ENCODE measurements around the gene CCDC137. TPM values are rescaled to one million over a fixed set of nuclear protein-coding genes. Genes with fewer than 3 reads are reported as not detected.
A peak's percentile ranks its signal among the peaks of the same experiment; 100 is the strongest.

The CCDC137 gene
- polyA plus RNA-seq, 3 donors, result 2.4 to 8.8 (median 3.6) TPM

GRCh38 chr17:81651692-81652091 lies 14.8 kb upstream of the CCDC137 start:
- Mint-ChIP-seq H3K36me3 (peaks cover 2 to 6% of the 10 kb centered on the region in 2 donors), H3K27ac (peak overlapping the region in 1 of 7 donors; percentile 23), H3K4me1 (peaks cover 14% of the 10 kb centered on the region), H3K27me3 (ENCODE audit: low read depth in 3 of 3) (peaks cover 34 to 48% (median 45%) of the 10 kb centered on the region in 3 donors), H3K9me3 (peaks cover 10 to 26% (median 19%) of the 10 kb centered on the region in 7 donors), H3K4me3 (peak overlapping the region in 1 of 2 donors; percentile 9)
- no peaks in the 10 kb centered on the region for H4K20me1 ChIP-seq (ENCODE audit: insufficient read depth, low read length)
- no peak overlapping the region for H3K27ac ChIP-seq (ENCODE audit: low read depth in 1 of 2, low read length in 2 of 2)
- H3K79me2 ChIP-seq (ENCODE audit: insufficient read depth, low read length), result no peaks in the 10 kb centered on the region
- H3K4me3 ChIP-seq (replicated peaks in 1 of 3; ENCODE audit: low read depth in 2 of 3, low read length in 3 of 3), result no peak overlapping the region
- peaks cover 11 to 28% of the 10 kb centered on the region in 2 donors for H3K27me3 ChIP-seq (ENCODE audit: control insufficient read depth in 2 of 2, insufficient read depth in 2 of 2, low read length in 2 of 2)
- H3K9me3 ChIP-seq (replicated peaks in 1 of 2; ENCODE audit: control insufficient read depth in 1 of 2, insufficient read depth in 1 of 2, low read length in 2 of 2), result peaks cover 13 to 16% of the 10 kb centered on the region in 2 donors
- H3K36me3 ChIP-seq (replicated peaks in 1 of 2; ENCODE audit: control insufficient read depth in 1 of 2, insufficient read depth in 2 of 2, low read length in 2 of 2), result no peaks in the 10 kb centered on the region
- WGBS (ENCODE audit: insufficient coverage), result 92% methylated on average over 7 of the region's 10 CpGs
- no peak overlapping the region for H3K4me2 ChIP-seq (replicated peaks; ENCODE audit: extremely low read depth, low read length, poor library complexity, severe bottlenecking)
- H3K4me1 ChIP-seq (ENCODE audit: control insufficient read depth in 1 of 2, insufficient read depth in 2 of 2, low read length in 2 of 2), result peaks cover 13 to 20% of the 10 kb centered on the region in 2 donors
- DNase-seq, result no peak
- intact Hi-C loops (cut with micrococcal nuclease), result no loop called here
- no peak overlapping the region for H2AFZ ChIP-seq (ENCODE audit: insufficient read depth, low read depth, low read length, poor library complexity, severe bottlenecking)
- H3K9ac ChIP-seq (ENCODE audit: insufficient read depth, low read length, poor library complexity, severe bottlenecking), result no peak overlapping the region
- TF ChIP-seq CTCF (IDR thresholded peaks at IDR 0.05), result no peak

GRCh38 chr17:81652906-81653771 lies 13.4 kb upstream of the CCDC137 start:
- intact Hi-C loops (cut with micrococcal nuclease), result no loop called here
- Histone ChIP-seq H3K4me3 (replicated peaks in 1 of 3; ENCODE audit: low read depth in 2 of 3, low read length in 3 of 3) (peak overlapping the region; percentile 33 to 78 (median 59)), H3K79me2 (ENCODE audit: insufficient read depth, low read length) (no peaks in the 10 kb centered on the region), H3K4me2 (replicated peaks; ENCODE audit: extremely low read depth, low read length, poor library complexity, severe bottlenecking) (peak overlapping the region; percentile 86), H2AFZ (ENCODE audit: insufficient read depth, low read depth, low read length, poor library complexity, severe bottlenecking) (peak overlapping the region; percentile 97), H3K27me3 (ENCODE audit: control insufficient read depth in 2 of 2, insufficient read depth in 2 of 2, low read length in 2 of 2) (peaks cover 6 to 16% of the 10 kb centered on the region in 2 donors), H3K9me3 (replicated peaks in 1 of 2; ENCODE audit: control insufficient read depth in 1 of 2, insufficient read depth in 1 of 2, low read length in 2 of 2) (peaks cover 7 to 16% of the 10 kb centered on the region in 2 donors), H4K20me1 (ENCODE audit: insufficient read depth, low read length) (no peaks in the 10 kb centered on the region), H3K9ac (ENCODE audit: insufficient read depth, low read length, poor library complexity, severe bottlenecking) (peak overlapping the region; percentile 70), H3K27ac (ENCODE audit: low read depth in 1 of 2, low read length in 2 of 2) (peak overlapping the region in 1 of 2 donors; percentile 53), H3K4me1 (ENCODE audit: control insufficient read depth in 1 of 2, insufficient read depth in 2 of 2, low read length in 2 of 2) (peaks cover 19 to 26% of the 10 kb centered on the region in 2 donors), H3K36me3 (replicated peaks in 1 of 2; ENCODE audit: control insufficient read depth in 1 of 2, insufficient read depth in 2 of 2, low read length in 2 of 2) (no peaks in the 10 kb centered on the region)
- H3K4me1 Mint-ChIP-seq, result peaks cover 21% of the 10 kb centered on the region
- peak in 1 of 3 donors; percentile 11 for DNase-seq
- H3K27ac Mint-ChIP-seq, result peak overlapping the region in 5 of 7 donors; percentile 20 to 84 (median 37)
- no peak for TF ChIP-seq CTCF (IDR thresholded peaks at IDR 0.05)
- peaks cover 22 to 36% (median 30%) of the 10 kb centered on the region in 3 donors for H3K27me3 Mint-ChIP-seq (ENCODE audit: low read depth in 3 of 3)
- H3K4me3 Mint-ChIP-seq, result peak overlapping the region; percentile 89 to 98
- peaks cover 2 to 6% of the 10 kb centered on the region in 2 donors for H3K36me3 Mint-ChIP-seq
- WGBS (ENCODE audit: insufficient coverage), result under 1% methylated on average over 23 of the region's 27 CpGs
- H3K9me3 Mint-ChIP-seq, result peaks cover 10 to 21% (median 18%) of the 10 kb centered on the region in 7 donors
